ENCODE results near the gene COPS7B. TPM values are rescaled to one million over a fixed set of nuclear protein-coding genes. Genes with fewer than 3 reads are reported as not detected.
A peak's percentile ranks its signal among the peaks of the same experiment; 100 is the strongest.

Gene COPS7B
- polyA plus RNA-seq, 1 donor (not counting 4 experiments of a cell fraction or from before 2014, with no cell fraction given): 53.3 TPM

GRCh38 chr2:231785413-231785812 is 832 bp upstream of the COPS7B start:
- Histone ChIP-seq H3K4me3 (ENCODE audit: control insufficient read depth in 2 of 3, extremely low read depth in 1 of 3, insufficient read depth in 2 of 3, low read depth in 1 of 3, low read length in 3 of 3) (peak overlapping the region in 1 of 3 experiments; percentile 70), H2AFZ (ENCODE audit: control insufficient read depth, low read length) (no peak overlapping the region)

GRCh38 chr2:231785822-231786176 is 446 bp upstream of the COPS7B start:
- Histone ChIP-seq H3K9me1 (ENCODE audit: control insufficient read depth, extremely low read depth, insufficient read depth, low read length) (no peaks in the 10 kb centered on the region), H3K27me3 (ENCODE audit: control insufficient read depth, extremely low read depth, insufficient read depth, low read length) (no peaks in the 10 kb centered on the region), H3K27ac (ENCODE audit: control insufficient read depth, insufficient read depth, low read length) (peak overlapping the region; percentile 62), H3K4me2 (ENCODE audit: control insufficient read depth, extremely low read depth, insufficient read depth, low read depth, low read length) (peak overlapping the region; percentile 90), H3K79me2 (ENCODE audit: control insufficient read depth, insufficient read depth, low read length) (peaks cover 58% of the 10 kb centered on the region), H3K9ac (ENCODE audit: control insufficient read depth, extremely low read depth, insufficient read depth, low read length) (peak overlapping the region; percentile 77), H2AFZ (ENCODE audit: control insufficient read depth, low read length) (peak overlapping the region; percentile 94), H3K4me1 (ENCODE audit: control insufficient read depth, extremely low read depth, insufficient read depth, low read length) (peaks cover 20% of the 10 kb centered on the region), H3K4me3 (ENCODE audit: control insufficient read depth in 2 of 3, extremely low read depth in 1 of 3, insufficient read depth in 2 of 3, low read depth in 1 of 3, low read length in 3 of 3) (peak overlapping the region; percentile 70 to 86 (median 70)), H3K36me3 (ENCODE audit: control insufficient read depth in 2 of 2, extremely low read depth in 1 of 2, insufficient read depth in 2 of 2, low read length in 2 of 2) (peaks cover 6 to 7% of the 10 kb centered on the region in 2 experiments), H3K9me3 (ENCODE audit: control insufficient read depth, low read depth, low read length) (no peaks in the 10 kb centered on the region), H4K20me1 (ENCODE audit: control insufficient read depth, extremely low read depth, insufficient read depth, low read length) (no peaks in the 10 kb centered on the region)
- TF ChIP-seq CTCF (optimal IDR thresholded peaks at IDR 0.05 in 1 of 3, IDR thresholded peaks at IDR 0.05 in 1 of 3, conservative IDR thresholded peaks at IDR 0.05 in 1 of 3; ENCODE audit: extremely low read depth in 1 of 3, insufficient read depth in 2 of 3, low read length in 3 of 3): no peak
- no peak for TF ChIP-seq EZH2 (IDR thresholded peaks at IDR 0.05; ENCODE audit: low read length)
- DNase-seq (ENCODE audit: low read depth, low spot score) (no peak), FAIRE-seq (no peak)
- dilution Hi-C loops (cut with MboI; ENCODE audit: extremely low pct_ligation_motif_present, low sequenced_read_pairs): no loop called here

More at GRCh38 chr2:231785413-231785812, 832 bp upstream of the COPS7B start:
- H3K9ac ChIP-seq (ENCODE audit: control insufficient read depth, extremely low read depth, insufficient read depth, low read length): no peak overlapping the region
- no peaks in the 10 kb centered on the region for H3K27me3 ChIP-seq (ENCODE audit: control insufficient read depth, extremely low read depth, insufficient read depth, low read length)
- peaks cover 6 to 7% of the 10 kb centered on the region in 2 experiments for H3K36me3 ChIP-seq (ENCODE audit: control insufficient read depth in 2 of 2, extremely low read depth in 1 of 2, insufficient read depth in 2 of 2, low read length in 2 of 2)
- H3K4me2 ChIP-seq (ENCODE audit: control insufficient read depth, extremely low read depth, insufficient read depth, low read depth, low read length): peak overlapping the region; percentile 90
- FAIRE-seq (no peak), DNase-seq (ENCODE audit: low read depth, low spot score) (no peak)
- H3K79me2 ChIP-seq (ENCODE audit: control insufficient read depth, insufficient read depth, low read length): peaks cover 57% of the 10 kb centered on the region
- H4K20me1 ChIP-seq (ENCODE audit: control insufficient read depth, extremely low read depth, insufficient read depth, low read length): no peaks in the 10 kb centered on the region
- no peaks in the 10 kb centered on the region for H3K9me1 ChIP-seq (ENCODE audit: control insufficient read depth, extremely low read depth, insufficient read depth, low read length)
- dilution Hi-C loops (cut with MboI; ENCODE audit: extremely low pct_ligation_motif_present, low sequenced_read_pairs): no loop called here
- peaks cover 20% of the 10 kb centered on the region for H3K4me1 ChIP-seq (ENCODE audit: control insufficient read depth, extremely low read depth, insufficient read depth, low read length)
- H3K9me3 ChIP-seq (ENCODE audit: control insufficient read depth, low read depth, low read length): no peaks in the 10 kb centered on the region
- H3K27ac ChIP-seq (ENCODE audit: control insufficient read depth, insufficient read depth, low read length): no peak overlapping the region
- TF ChIP-seq EZH2 (IDR thresholded peaks at IDR 0.05; ENCODE audit: low read length) (no peak), CTCF (optimal IDR thresholded peaks at IDR 0.05 in 1 of 3, IDR thresholded peaks at IDR 0.05 in 1 of 3, conservative IDR thresholded peaks at IDR 0.05 in 1 of 3; ENCODE audit: extremely low read depth in 1 of 3, insufficient read depth in 2 of 3, low read length in 3 of 3) (no peak)

All from keratinocyte (primary cell).